Ovary (tissue), 3 donors: ENCODE data around the gene DOP1A.

ENCODE experiments used
- POLR2A ChIP-seq: fragments of 450-650 bp; IDR thresholded peaks from one replicate; pipeline ENCODE4 v1.6.1; 2017; ENCODE audit warnings: antibody characterized with exemption, mild to moderate bottlenecking, moderate library complexity
- TF ChIP-seq, protein P1 (sequence below), 3 donors: fragments of 450-650 bp in 2 of 3; fragments of 200-600 bp in 1 of 3; IDR thresholded peaks; one replicate each; pipeline versions ENCODE4 v1.5.1 to v1.8.0; 2016 to 2022; ENCODE audit warnings: antibody characterized with exemption in 3 of 3, mild to moderate bottlenecking in 1 of 3
- donor health status: DM: no; HTN: no; CAD: no.

DNA sequence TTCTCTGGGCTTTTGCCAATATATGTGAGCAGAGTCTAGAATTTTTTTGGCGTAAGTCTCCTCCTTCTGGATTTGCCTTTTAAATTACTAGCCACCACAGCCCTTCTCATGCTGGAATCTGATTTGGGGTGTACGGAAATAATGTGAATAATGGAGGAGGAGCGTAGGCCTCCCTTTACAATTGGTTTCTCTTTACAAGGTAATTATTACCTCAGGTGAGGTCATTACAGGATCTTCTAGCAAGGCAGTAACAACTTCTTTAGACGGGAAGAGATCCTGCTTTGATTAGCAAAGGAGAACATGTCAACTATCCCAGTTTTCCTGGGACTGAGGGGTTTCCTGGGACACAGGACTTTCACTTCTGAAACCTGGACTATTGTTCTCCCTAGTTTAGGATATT is 134.6 kb downstream of the DOP1A start:
- no peak for TF ChIP-seq POLR2A
- TF ChIP-seq, protein P1, sequence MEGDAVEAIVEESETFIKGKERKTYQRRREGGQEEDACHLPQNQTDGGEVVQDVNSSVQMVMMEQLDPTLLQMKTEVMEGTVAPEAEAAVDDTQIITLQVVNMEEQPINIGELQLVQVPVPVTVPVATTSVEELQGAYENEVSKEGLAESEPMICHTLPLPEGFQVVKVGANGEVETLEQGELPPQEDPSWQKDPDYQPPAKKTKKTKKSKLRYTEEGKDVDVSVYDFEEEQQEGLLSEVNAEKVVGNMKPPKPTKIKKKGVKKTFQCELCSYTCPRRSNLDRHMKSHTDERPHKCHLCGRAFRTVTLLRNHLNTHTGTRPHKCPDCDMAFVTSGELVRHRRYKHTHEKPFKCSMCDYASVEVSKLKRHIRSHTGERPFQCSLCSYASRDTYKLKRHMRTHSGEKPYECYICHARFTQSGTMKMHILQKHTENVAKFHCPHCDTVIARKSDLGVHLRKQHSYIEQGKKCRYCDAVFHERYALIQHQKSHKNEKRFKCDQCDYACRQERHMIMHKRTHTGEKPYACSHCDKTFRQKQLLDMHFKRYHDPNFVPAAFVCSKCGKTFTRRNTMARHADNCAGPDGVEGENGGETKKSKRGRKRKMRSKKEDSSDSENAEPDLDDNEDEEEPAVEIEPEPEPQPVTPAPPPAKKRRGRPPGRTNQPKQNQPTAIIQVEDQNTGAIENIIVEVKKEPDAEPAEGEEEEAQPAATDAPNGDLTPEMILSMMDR (IDR thresholded peaks at IDR 0.05), result no peak
